Colonic mucosa (tissue), 4 donors: ENCODE results near the gene LAPTM5. TPM values are rescaled to one million over a fixed set of nuclear protein-coding genes. Genes with fewer than 3 reads are reported as not detected.
"Not testable (repeated sequence)": the region's sequence is repeated elsewhere in the genome, so short reads cannot be mapped to it uniquely, and the experiment has no call there.

ENCODE experiments used
- DNase-seq: peaks from one replicate; pipeline ENCODE4 v3.0.0-alpha.2; 2020
- H3K27ac ChIP-seq: fragments of 200-600 bp; one replicate; pipeline ENCODE4 v1.8.0; 2021
- H3K27me3 ChIP-seq: fragments of 200-600 bp; one replicate; pipeline ENCODE4 v1.8.0; 2021
- H3K36me3 ChIP-seq: fragments of 200-600 bp; one replicate; pipeline ENCODE4 v1.8.0; 2021
- H3K4me1 ChIP-seq: fragments of 200-600 bp; one replicate; pipeline ENCODE4 v1.8.0; 2021; ENCODE audit warnings: mild to moderate bottlenecking
- H3K4me3 ChIP-seq: fragments of 200-600 bp; one replicate; pipeline ENCODE4 v1.8.0; 2021
- H3K9ac ChIP-seq, 2 donors: one replicate each; pipeline ENCODE4 v1.7.0; 2013; ENCODE audit warnings: control low read depth in 2 of 2, low read depth in 2 of 2, low read length in 2 of 2
- H3K9me3 ChIP-seq: fragments of 200-600 bp; one replicate; pipeline ENCODE4 v1.8.0; 2021
- CTCF ChIP-seq: fragments of 200-600 bp; IDR thresholded peaks from one replicate; pipeline ENCODE4 v1.8.0; 2022; ENCODE audit warnings: antibody characterized with exemption, mild to moderate bottlenecking
- intact Hi-C: fragments of 100-400 bp; cut with DNase I; formaldehyde crosslinking; loops from one replicate; pipeline ENCODE4 v1.14.1; 2022
- total RNA-seq, 2 donors: library from RNA; stranded (reverse); fragmentation: NEBNext Ultra II Directional in 1 of 2; extraction: Animal tissue kit (Norgen Biotek cat#: 25700) in 1 of 2; gene quantifications; one replicate each; pipeline ENCODE4 v1.2.1, GENCODE V29; 2021
- donor health status: healthy.
- donor health status: DM: no; HTN: no; CAD: no.
- donor health status: DM: no; HTN: no; CAD: no.

The LAPTM5 gene
- total RNA-seq, 2 donors from 2014 or later: 15.8 to 41.0 TPM

GRCh38 chr1:30795026-30795425, 37.5 kb upstream of the LAPTM5 start:
- Histone ChIP-seq H3K4me3 (no peak overlapping the region), H3K9me3 (no peaks in the 10 kb centered on the region), H3K4me1 (no peaks in the 10 kb centered on the region), H3K27me3 (no peaks in the 10 kb centered on the region), H3K27ac (no peak overlapping the region), H3K36me3 (no peaks in the 10 kb centered on the region), H3K9ac (no peak overlapping the region)
- DNase-seq: no peak
- TF ChIP-seq CTCF: no peak
- intact Hi-C loops: no loop called here

GRCh38 chr1:30794260-30794659, 36.7 kb upstream of the LAPTM5 start:
- TF ChIP-seq CTCF: no peak
- Histone ChIP-seq H3K9ac (no peak overlapping the region), H3K36me3 (no peaks in the 10 kb centered on the region), H3K27ac (no peak overlapping the region), H3K9me3 (no peaks in the 10 kb centered on the region), H3K27me3 (no peaks in the 10 kb centered on the region), H3K4me1 (no peaks in the 10 kb centered on the region), H3K4me3 (no peak overlapping the region)
- intact Hi-C loops: no loop called here
- no peak for DNase-seq

- Histone ChIP-seq H3K36me3 (no peaks in the 10 kb centered on the region), H3K4me3 (no peak overlapping the region), H3K27ac (no peak overlapping the region), H3K9me3 (no peaks in the 10 kb centered on the region), H3K27me3 (no peaks in the 10 kb centered on the region), H3K4me1 (no peaks in the 10 kb centered on the region), H3K9ac (no peak overlapping the region)
- intact Hi-C loops: no loop called here
- no peak for DNase-seq
- TF ChIP-seq CTCF: no peak
Observed at GRCh38 chr1:30793209-30793608, 35.6 kb upstream of the LAPTM5 start.

GRCh38 chr1:30791868-30792267, 34.3 kb upstream of the LAPTM5 start:
- no peak for TF ChIP-seq CTCF
- Histone ChIP-seq H3K9me3 (no peaks in the 10 kb centered on the region), H3K27ac (no peak overlapping the region), H3K4me1 (no peaks in the 10 kb centered on the region), H3K36me3 (no peaks in the 10 kb centered on the region), H3K9ac (no peak overlapping the region), H3K27me3 (no peaks in the 10 kb centered on the region), H3K4me3 (no peak overlapping the region)
- DNase-seq: no peak
- intact Hi-C loops: no loop called here

GRCh38 chr1:30790850-30791778, 33.5 kb upstream of the LAPTM5 start:
- H3K9me3 ChIP-seq: no peaks in the 10 kb centered on the region
- H3K27me3 ChIP-seq: no peaks in the 10 kb centered on the region
- no peaks in the 10 kb centered on the region for H3K36me3 ChIP-seq
- no peaks in the 10 kb centered on the region for H3K4me1 ChIP-seq
- no peak overlapping the region for H3K27ac ChIP-seq
- intact Hi-C loops: no loop called here
- no peak for DNase-seq
- H3K9ac ChIP-seq: no peak overlapping the region
- no peak overlapping the region for H3K4me3 ChIP-seq
- TF ChIP-seq CTCF: no peak

GRCh38 chr1:30790256-30790525, 32.6 kb upstream of the LAPTM5 start:
- H3K4me1 ChIP-seq, H3K9me3 ChIP-seq, H3K36me3 ChIP-seq, H3K27me3 ChIP-seq, DNase-seq, H3K9ac ChIP-seq, H3K27ac ChIP-seq, H3K4me3 ChIP-seq, intact Hi-C loops: not testable (repeated sequence)
